GM21786 (cell line): ENCODE measurements around the gene NLGN2.

Experiments
- ATAC-seq: cut with Tn5 transposase; IDR thresholded peaks from one replicate; pipeline ENCODE4 v1.9.1; 2021; ENCODE audit not compliant: unreplicated experiment

Gene NLGN2

GRCh38 chr17:7463372-7463846 is 55.8 kb downstream of the NLGN2 start:
- no peak for ATAC-seq

- no peak for ATAC-seq
Measured at GRCh38 chr17:7464081-7464480, 56.4 kb downstream of the NLGN2 start.

- ATAC-seq, result no peak
Measured at GRCh38 chr17:7465597-7466275, 58.1 kb downstream of the NLGN2 start.

- ATAC-seq, result no peak
Measured at GRCh38 chr17:7466318-7466638, 58.6 kb downstream of the NLGN2 start.

GRCh38 chr17:7466639-7467341 is 59.1 kb downstream of the NLGN2 start:
- no peak for ATAC-seq

GRCh38 chr17:7467498-7467897 is 59.9 kb downstream of the NLGN2 start:
- no peak for ATAC-seq

DNA sequence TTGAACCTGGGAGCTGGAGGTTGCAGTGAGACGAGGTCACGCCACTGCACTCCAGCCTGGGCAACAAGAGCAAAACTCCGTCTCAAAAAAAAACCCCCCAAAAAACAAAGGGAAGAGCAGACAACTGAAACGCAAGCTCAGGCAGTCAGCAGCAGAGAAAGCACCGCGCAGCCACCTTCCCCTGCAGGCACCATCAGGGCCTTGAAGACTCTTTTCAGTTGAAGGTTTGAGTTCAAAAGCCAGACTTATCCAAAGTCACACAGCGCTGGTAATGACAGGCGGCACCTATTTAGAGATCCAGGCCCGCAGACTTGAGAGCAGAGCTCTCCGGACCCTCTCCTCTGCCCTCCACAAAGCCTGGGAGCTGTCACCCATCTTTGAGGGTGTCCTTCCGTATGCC is 60.6 kb downstream of the NLGN2 start:
- no peak for ATAC-seq

- ATAC-seq, result no peak
Measured at GRCh38 chr17:7468804-7469389, 61.3 kb downstream of the NLGN2 start.
